Mesothelial cell of epicardium (in vitro differentiated cells): ENCODE measurements around the gene FBN1. TPM values are rescaled to one million over a fixed set of nuclear protein-coding genes. Genes with fewer than 3 reads are reported as not detected.

Experiments used
- DNase-seq, 2 experiments: peaks; one replicate each; pipeline ENCODE4 v3.0.0; 2021; ENCODE audit warnings: low spot score in 2 of 2; ENCODE audit not compliant: unreplicated experiment in 2 of 2
- H3K27ac Mint-ChIP-seq: 2 replicates; pipeline ENCODE4 v1.8.0; 2021; ENCODE audit warnings: mixed read lengths
- H3K27me3 Mint-ChIP-seq: 2 replicates; pipeline ENCODE4 v1.8.0; 2021; ENCODE audit warnings: low read depth, mixed read lengths
- H3K36me3 Mint-ChIP-seq: 2 replicates; pipeline ENCODE4 v1.8.0; 2021; ENCODE audit warnings: mixed read lengths
- H3K4me1 Mint-ChIP-seq: 2 replicates; pipeline ENCODE4 v1.8.0; 2021; ENCODE audit warnings: mixed read lengths
- H3K4me3 Mint-ChIP-seq: 2 replicates; pipeline ENCODE4 v1.8.0; 2021; ENCODE audit warnings: mild to moderate bottlenecking, moderate library complexity, mixed read lengths
- H3K9me3 Mint-ChIP-seq: 2 replicates; pipeline ENCODE4 v1.8.0; 2021; ENCODE audit warnings: mixed read lengths
- CTCF ChIP-seq: fragments of 200-600 bp; sonication (generic); IDR thresholded peaks from one replicate; pipeline ENCODE4 v1.5.0; 2021; ENCODE audit warnings: antibody characterized with exemption; ENCODE audit not compliant: unreplicated experiment
- total RNA-seq: library from RNA; stranded (reverse); gene quantifications from 3 replicates; pipeline ENCODE4 v1.2.1, GENCODE V29; 2021

The FBN1 gene
- total RNA-seq, 1 donor from 2014 or later: 67.9 TPM

- Mint-ChIP-seq H3K9me3 (no peaks in the 10 kb centered on the region), H3K27ac (no peak overlapping the region), H3K4me3 (no peak overlapping the region), H3K4me1 (no peaks in the 10 kb centered on the region), H3K36me3 (peaks cover 15% of the 10 kb centered on the region), H3K27me3 (no peaks in the 10 kb centered on the region)
- no peak for DNase-seq
- TF ChIP-seq CTCF: no peak
Observed at GRCh38 chr15:48414015-48414414, 231.5 kb downstream of the FBN1 start.

- no peak overlapping the region for H3K4me3 Mint-ChIP-seq
- H3K36me3 Mint-ChIP-seq: peaks cover 15% of the 10 kb centered on the region
- no peak for DNase-seq
- no peak for TF ChIP-seq CTCF
- H3K4me1 Mint-ChIP-seq: no peaks in the 10 kb centered on the region
- no peak overlapping the region for H3K27ac Mint-ChIP-seq
- H3K9me3 Mint-ChIP-seq: no peaks in the 10 kb centered on the region
- no peaks in the 10 kb centered on the region for H3K27me3 Mint-ChIP-seq
Observed at GRCh38 chr15:48413304-48413703, 232.2 kb downstream of the FBN1 start.

GRCh38 chr15:48411971-48412591, 233.4 kb downstream of the FBN1 start:
- H3K9me3 Mint-ChIP-seq: no peaks in the 10 kb centered on the region
- no peak overlapping the region for H3K27ac Mint-ChIP-seq
- H3K27me3 Mint-ChIP-seq: no peaks in the 10 kb centered on the region
- no peak for TF ChIP-seq CTCF
- H3K4me3 Mint-ChIP-seq: no peak overlapping the region
- peaks cover 15% of the 10 kb centered on the region for H3K36me3 Mint-ChIP-seq
- no peaks in the 10 kb centered on the region for H3K4me1 Mint-ChIP-seq
- no peak for DNase-seq

- Mint-ChIP-seq H3K4me3 (no peak overlapping the region), H3K9me3 (no peaks in the 10 kb centered on the region), H3K27ac (no peak overlapping the region), H3K27me3 (no peaks in the 10 kb centered on the region), H3K4me1 (peaks cover 4% of the 10 kb centered on the region), H3K36me3 (peaks cover 12% of the 10 kb centered on the region)
- no peak for TF ChIP-seq CTCF
- no peak for DNase-seq
Observed at GRCh38 chr15:48409623-48410022, 235.9 kb downstream of the FBN1 start.

- Mint-ChIP-seq H3K36me3 (peaks cover 8% of the 10 kb centered on the region), H3K9me3 (no peaks in the 10 kb centered on the region), H3K4me1 (peaks cover 4% of the 10 kb centered on the region), H3K4me3 (no peak overlapping the region), H3K27me3 (no peaks in the 10 kb centered on the region), H3K27ac (no peak overlapping the region)
- no peak for TF ChIP-seq CTCF
- DNase-seq: no peak
Observed at GRCh38 chr15:48408327-48408726, 237.2 kb downstream of the FBN1 start.

GRCh38 chr15:48407646-48408045, 237.9 kb downstream of the FBN1 start:
- peaks cover 4% of the 10 kb centered on the region for H3K4me1 Mint-ChIP-seq
- no peaks in the 10 kb centered on the region for H3K27me3 Mint-ChIP-seq
- TF ChIP-seq CTCF: no peak
- no peak overlapping the region for H3K27ac Mint-ChIP-seq
- peaks cover 8% of the 10 kb centered on the region for H3K36me3 Mint-ChIP-seq
- no peak for DNase-seq
- H3K9me3 Mint-ChIP-seq: no peaks in the 10 kb centered on the region
- no peak overlapping the region for H3K4me3 Mint-ChIP-seq
